Breast epithelium (tissue), 4 donors: ENCODE measurements around the gene C8G. TPM values are rescaled to one million over a fixed set of nuclear protein-coding genes. Genes with fewer than 3 reads are reported as not detected.
A peak's percentile ranks its signal among the peaks of the same experiment; 100 is the strongest.

Experiments used
- DNase-seq, 2 donors: peaks; one replicate each; pipeline ENCODE4 v3.0.0-alpha.2; 2019; ENCODE audit warnings: low spot score in 2 of 2
- H3K27ac ChIP-seq, 2 donors: fragments of 200-600 bp; sonication (generic) in 1 of 2; one replicate each; pipeline ENCODE4 v1.5.1; 2016 to 2019; ENCODE audit warnings: mild to moderate bottlenecking in 1 of 2
- H3K27me3 ChIP-seq, 2 donors: fragments of 200-600 bp; sonication (generic) in 1 of 2; one replicate each; pipeline versions ENCODE4 v1.5.1 to v1.6.0; 2017 to 2019; ENCODE audit warnings: control low read depth in 1 of 2, mild to moderate bottlenecking in 1 of 2
- H3K36me3 ChIP-seq: fragments of 200-600 bp; one replicate; pipeline ENCODE4 v1.5.1; 2019
- H3K4me1 ChIP-seq, 2 donors: fragments of 200-600 bp; sonication (generic); one replicate each; pipeline ENCODE4 v1.5.1; 2016 to 2019; ENCODE audit warnings: control low read depth in 1 of 2
- H3K4me3 ChIP-seq, 3 donors: fragments of 200-600 bp; sonication (generic); 1 replicate in 2 of 3; 2 replicates in 1 of 3; pipeline ENCODE4 v1.5.1; 2016 to 2019; ENCODE audit warnings: mild to moderate bottlenecking in 3 of 3, moderate library complexity in 2 of 3
- H3K9me3 ChIP-seq, 2 donors: fragments of 200-600 bp; sonication (generic) in 1 of 2; one replicate each; pipeline ENCODE4 v1.5.1; 2016 to 2019; ENCODE audit warnings: control low read depth in 1 of 2
- POLR2A ChIP-seq: fragments of 450-650 bp; IDR thresholded peaks from one replicate; pipeline ENCODE4 v1.6.1; 2016; ENCODE audit warnings: antibody characterized with exemption, mild to moderate bottlenecking, moderate library complexity
- POLR2AphosphoS5 ChIP-seq, 3 donors: sonication (generic); formaldehyde crosslinking; IDR thresholded peaks; one replicate each; pipeline ENCODE4 v1.6.1; 2017; ENCODE audit warnings: antibody characterized with exemption in 3 of 3
- intact Hi-C: fragments of 100-400 bp; cut with DNase I; formaldehyde crosslinking; loops from one replicate; pipeline ENCODE4 v1.15.1; 2023; ENCODE audit warnings: low total_unique reads
- total RNA-seq, 3 donors: library from RNA; depleted of rRNA; stranded (reverse); fragments of >200 nt; gene quantifications; one replicate each; pipeline ENCODE4 v1.1.0, GENCODE V29; 2016
- TF ChIP-seq, protein P1 (sequence below), 3 donors: fragments of 450-650 bp; IDR thresholded peaks; one replicate each; pipeline ENCODE4 v1.5.1; 2016 to 2017; ENCODE audit warnings: antibody characterized with exemption in 3 of 3, mild to moderate bottlenecking in 3 of 3, moderate library complexity in 3 of 3

The C8G gene
- total RNA-seq, 3 donors from 2014 or later, result not detected

DNA sequence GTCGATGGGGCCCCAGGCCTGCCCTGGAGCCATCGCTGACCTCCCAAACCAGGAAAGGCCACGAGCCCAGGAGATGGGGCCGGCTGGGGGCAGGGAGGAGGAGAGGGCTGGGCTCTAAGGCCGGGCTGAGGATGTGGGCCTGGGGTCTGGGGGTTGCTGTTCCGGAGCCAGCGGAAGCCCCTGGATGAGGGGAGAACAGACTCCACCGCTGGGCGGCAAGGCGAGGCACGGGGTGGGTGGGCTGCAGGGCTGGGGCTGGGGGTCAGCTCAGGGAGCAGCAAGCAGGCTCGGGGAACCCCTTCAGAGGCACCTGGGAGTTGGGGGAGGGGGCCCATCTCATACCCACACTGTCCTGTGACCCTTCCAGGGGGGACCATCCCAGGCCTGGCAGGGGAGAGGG lies 18.7 kb downstream of the C8G start:
- H3K4me1 ChIP-seq, result no peaks in the 10 kb centered on the region
- no peak for DNase-seq
- TF ChIP-seq POLR2AphosphoS5 (IDR thresholded peaks at IDR 0.05), result no peak
- no peak overlapping the region for H3K4me3 ChIP-seq
- no peaks in the 10 kb centered on the region for H3K27me3 ChIP-seq
- H3K36me3 ChIP-seq, result no peaks in the 10 kb centered on the region
- H3K9me3 ChIP-seq, result no peaks in the 10 kb centered on the region
- no peak overlapping the region for H3K27ac ChIP-seq
- intact Hi-C loops, result no loop called here

- DNase-seq, result no peak
- no peaks in the 10 kb centered on the region for H3K27me3 ChIP-seq
- TF ChIP-seq, protein P1, sequence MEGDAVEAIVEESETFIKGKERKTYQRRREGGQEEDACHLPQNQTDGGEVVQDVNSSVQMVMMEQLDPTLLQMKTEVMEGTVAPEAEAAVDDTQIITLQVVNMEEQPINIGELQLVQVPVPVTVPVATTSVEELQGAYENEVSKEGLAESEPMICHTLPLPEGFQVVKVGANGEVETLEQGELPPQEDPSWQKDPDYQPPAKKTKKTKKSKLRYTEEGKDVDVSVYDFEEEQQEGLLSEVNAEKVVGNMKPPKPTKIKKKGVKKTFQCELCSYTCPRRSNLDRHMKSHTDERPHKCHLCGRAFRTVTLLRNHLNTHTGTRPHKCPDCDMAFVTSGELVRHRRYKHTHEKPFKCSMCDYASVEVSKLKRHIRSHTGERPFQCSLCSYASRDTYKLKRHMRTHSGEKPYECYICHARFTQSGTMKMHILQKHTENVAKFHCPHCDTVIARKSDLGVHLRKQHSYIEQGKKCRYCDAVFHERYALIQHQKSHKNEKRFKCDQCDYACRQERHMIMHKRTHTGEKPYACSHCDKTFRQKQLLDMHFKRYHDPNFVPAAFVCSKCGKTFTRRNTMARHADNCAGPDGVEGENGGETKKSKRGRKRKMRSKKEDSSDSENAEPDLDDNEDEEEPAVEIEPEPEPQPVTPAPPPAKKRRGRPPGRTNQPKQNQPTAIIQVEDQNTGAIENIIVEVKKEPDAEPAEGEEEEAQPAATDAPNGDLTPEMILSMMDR (IDR thresholded peaks at IDR 0.05), result no peak
- TF ChIP-seq POLR2A (no peak), POLR2AphosphoS5 (IDR thresholded peaks at IDR 0.05) (no peak)
- H3K27ac ChIP-seq, result no peak overlapping the region
- intact Hi-C loops, result no loop called here
- H3K9me3 ChIP-seq, result no peaks in the 10 kb centered on the region
- H3K4me3 ChIP-seq, result no peak overlapping the region
- no peaks in the 10 kb centered on the region for H3K4me1 ChIP-seq
- H3K36me3 ChIP-seq, result no peaks in the 10 kb centered on the region
Measured at GRCh38 chr9:136964171-136964689, 19.2 kb downstream of the C8G start.

DNA sequence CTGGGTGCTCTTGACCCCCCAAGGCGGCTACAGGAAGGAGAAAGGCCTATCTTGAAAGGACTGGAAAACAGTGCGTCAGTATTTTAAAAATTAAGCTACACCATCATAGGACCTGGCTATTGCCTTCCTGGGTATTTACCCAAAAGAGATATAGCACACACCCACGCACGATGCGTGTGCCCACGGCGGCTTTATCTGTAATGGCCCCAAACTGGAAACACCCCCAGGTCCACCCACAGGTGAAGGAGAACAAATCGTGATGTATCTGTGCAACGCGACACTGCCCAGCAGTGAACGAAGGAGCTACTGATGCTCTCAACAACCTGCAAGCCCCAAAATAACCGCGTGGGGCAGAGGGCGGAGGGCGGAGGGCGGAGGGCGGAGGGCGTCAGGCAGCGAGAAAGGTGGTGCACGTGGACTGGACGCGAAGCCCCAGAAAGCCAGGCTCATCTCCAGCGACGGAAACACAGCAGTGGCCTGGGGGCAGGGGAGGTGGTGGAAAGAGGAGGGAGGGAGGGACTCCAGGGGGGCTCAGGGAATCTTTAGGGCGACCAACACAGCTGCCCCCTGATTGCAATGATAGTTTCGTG lies 19.9 kb downstream of the C8G start:
- no peaks in the 10 kb centered on the region for H3K36me3 ChIP-seq
- no peak for DNase-seq
- no peak overlapping the region for H3K4me3 ChIP-seq
- intact Hi-C loops, result no loop called here
- TF ChIP-seq POLR2A, result no peak
- TF ChIP-seq, protein P1 (IDR thresholded peaks at IDR 0.05), result no peak
- no peak for TF ChIP-seq POLR2AphosphoS5 (IDR thresholded peaks at IDR 0.05)
- H3K4me1 ChIP-seq, result no peaks in the 10 kb centered on the region
- H3K9me3 ChIP-seq, result no peaks in the 10 kb centered on the region
- no peak overlapping the region for H3K27ac ChIP-seq
- H3K27me3 ChIP-seq, result no peaks in the 10 kb centered on the region

DNA sequence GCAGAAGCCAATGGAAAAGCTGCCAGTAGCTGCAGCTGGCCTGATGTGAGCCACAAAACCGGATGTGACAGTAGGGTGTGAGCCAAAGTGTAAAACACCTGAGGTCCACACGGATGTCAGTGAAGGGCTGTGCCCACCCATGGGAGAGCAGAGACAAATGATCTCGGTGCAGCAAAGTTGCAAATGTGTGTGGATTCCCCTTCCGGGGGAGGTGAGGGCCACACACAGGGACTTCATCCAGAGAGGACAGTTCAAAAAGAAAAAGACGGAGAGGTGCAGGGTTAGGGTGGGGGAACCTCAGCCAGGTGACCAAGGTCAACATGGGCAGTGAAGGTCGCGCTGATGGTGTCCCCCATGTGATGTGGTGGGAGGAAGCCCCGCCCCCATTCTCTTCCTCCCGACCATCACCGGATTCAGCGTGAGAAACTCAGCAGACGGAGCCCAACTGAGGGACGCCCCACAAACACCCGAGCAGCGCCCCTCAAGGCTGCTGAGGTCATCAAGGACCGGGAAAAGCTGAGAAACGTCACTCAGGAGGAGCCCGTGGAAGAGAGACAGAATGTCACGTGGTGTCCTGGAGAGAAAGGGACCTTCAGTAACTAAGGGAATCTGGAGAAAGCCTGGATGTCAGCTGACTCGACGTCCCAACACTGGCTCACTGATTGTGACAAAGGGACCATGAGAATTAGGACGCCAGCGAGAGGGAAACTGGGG lies 20.9 kb downstream of the C8G start:
- TF ChIP-seq POLR2AphosphoS5 (IDR thresholded peaks at IDR 0.05) (no peak), POLR2A (no peak)
- TF ChIP-seq, protein P1 (IDR thresholded peaks at IDR 0.05), result no peak
- Histone ChIP-seq H3K4me3 (peak overlapping the region in 1 of 3 donors; percentile 34), H3K4me1 (no peaks in the 10 kb centered on the region), H3K27me3 (no peaks in the 10 kb centered on the region), H3K36me3 (no peaks in the 10 kb centered on the region), H3K9me3 (no peaks in the 10 kb centered on the region), H3K27ac (no peak overlapping the region)
- DNase-seq, result no peak
- intact Hi-C loops, result no loop called here

DNA sequence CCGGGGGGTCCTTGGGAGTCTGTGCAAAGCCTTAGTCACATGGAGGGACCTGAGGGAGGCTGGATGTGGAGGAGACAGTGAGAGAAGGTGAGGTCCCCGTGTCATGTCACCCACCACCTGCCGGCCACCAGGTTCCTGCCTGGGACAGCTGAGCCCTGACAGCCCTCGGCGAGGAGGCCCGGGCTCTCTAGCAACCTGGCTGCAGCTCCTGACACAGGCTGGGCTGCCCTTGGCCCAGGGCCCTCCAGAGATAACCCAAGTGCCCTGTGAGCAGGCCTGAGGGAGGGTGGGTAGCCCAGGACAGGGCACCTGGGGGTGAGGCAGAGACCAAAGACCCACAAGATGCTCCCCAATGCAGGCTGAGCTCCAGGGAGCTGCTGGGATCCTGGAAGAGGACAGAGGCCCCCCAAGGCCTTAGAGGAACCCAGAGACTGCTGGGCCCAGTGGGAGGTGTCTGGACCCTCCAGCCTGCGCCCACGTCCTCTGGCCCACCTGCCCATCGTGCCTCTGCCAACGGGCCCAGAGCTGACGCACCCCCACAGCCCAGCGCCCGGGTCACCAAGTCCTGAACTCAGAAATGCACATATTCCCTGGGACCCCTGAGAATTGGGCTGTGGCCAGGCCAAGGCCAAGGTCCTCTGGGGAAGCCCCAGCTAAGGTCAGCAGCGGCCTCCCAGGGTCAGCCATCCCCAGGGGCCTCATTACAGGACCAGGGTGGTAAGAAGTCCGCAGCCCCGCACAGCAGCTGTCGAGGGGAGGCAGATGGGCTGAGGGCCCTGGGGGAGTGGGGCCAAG lies 23.5 kb downstream of the C8G start:
- H3K36me3 ChIP-seq, result no peaks in the 10 kb centered on the region
- intact Hi-C loops, result no loop called here
- H3K9me3 ChIP-seq, result no peaks in the 10 kb centered on the region
- H3K27ac ChIP-seq, result no peak overlapping the region
- no peak overlapping the region for H3K4me3 ChIP-seq
- H3K27me3 ChIP-seq, result no peaks in the 10 kb centered on the region
- H3K4me1 ChIP-seq, result no peaks in the 10 kb centered on the region
- TF ChIP-seq POLR2AphosphoS5 (IDR thresholded peaks at IDR 0.05) (no peak), POLR2A (no peak)
- TF ChIP-seq, protein P1 (IDR thresholded peaks at IDR 0.05), result no peak
- DNase-seq, result no peak
